ENCODE results near the gene COLEC12. TPM values are rescaled to one million over a fixed set of nuclear protein-coding genes. Genes with fewer than 3 reads are reported as not detected.
"Not testable (repeated sequence)": the region's sequence is repeated elsewhere in the genome, so short reads cannot be mapped to it uniquely, and the experiment has no call there.

Gene COLEC12
- polyA plus RNA-seq, 4 donors, result 23.6 to 35.2 (median 27.0) TPM

- no peak for DNase-seq (ENCODE audit: low read depth in 4 of 4, low spot score in 2 of 4)
Measured at GRCh38 chr18:297936-298335, 202.6 kb downstream of the COLEC12 start.

- DNase-seq (ENCODE audit: low read depth in 4 of 4, low spot score in 2 of 4), result no peak
Measured at GRCh38 chr18:295756-296490, 204.6 kb downstream of the COLEC12 start.

GRCh38 chr18:294566-294965 lies 205.9 kb downstream of the COLEC12 start:
- no peak for DNase-seq (ENCODE audit: low read depth in 4 of 4, low spot score in 2 of 4)

- no peak for DNase-seq (ENCODE audit: low read depth in 4 of 4, low spot score in 2 of 4)
Measured at GRCh38 chr18:293536-293935, 207.0 kb downstream of the COLEC12 start.

- DNase-seq (ENCODE audit: low read depth in 4 of 4, low spot score in 2 of 4), result no peak
Measured at GRCh38 chr18:292271-292670, 208.2 kb downstream of the COLEC12 start.

- DNase-seq (ENCODE audit: low read depth in 4 of 4, low spot score in 2 of 4), result not testable (repeated sequence)
Measured at GRCh38 chr18:289970-290369, 210.5 kb downstream of the COLEC12 start.

- DNase-seq (ENCODE audit: low read depth in 4 of 4, low spot score in 2 of 4), result no peak
Measured at GRCh38 chr18:289026-289425, 211.5 kb downstream of the COLEC12 start.

- DNase-seq (ENCODE audit: low read depth in 4 of 4, low spot score in 2 of 4), result no peak
Measured at GRCh38 chr18:286515-287310, 213.8 kb downstream of the COLEC12 start.

GRCh38 chr18:285817-286216 lies 214.7 kb downstream of the COLEC12 start:
- no peak for DNase-seq (ENCODE audit: low read depth in 4 of 4, low spot score in 2 of 4)

GRCh38 chr18:275486-275885 lies 225.0 kb downstream of the COLEC12 start:
- no peak for DNase-seq (ENCODE audit: low read depth in 4 of 4, low spot score in 2 of 4)

GRCh38 chr18:274313-274712 lies 226.2 kb downstream of the COLEC12 start:
- no peak for DNase-seq (ENCODE audit: low read depth in 4 of 4, low spot score in 2 of 4)

GRCh38 chr18:273525-273924 lies 227.0 kb downstream of the COLEC12 start:
- no peak for DNase-seq (ENCODE audit: low read depth in 4 of 4, low spot score in 2 of 4)

- DNase-seq (ENCODE audit: low read depth in 4 of 4, low spot score in 2 of 4), result no peak
Measured at GRCh38 chr18:272650-273049, 227.9 kb downstream of the COLEC12 start.

- DNase-seq (ENCODE audit: low read depth in 4 of 4, low spot score in 2 of 4), result no peak
Measured at GRCh38 chr18:269480-270095, 230.9 kb downstream of the COLEC12 start.

GRCh38 chr18:267688-268552 lies 232.6 kb downstream of the COLEC12 start, which contains the start of gene THOC1:
Gene THOC1 (minus strand): TSS chr18:268047. CDS start chr18:268019, 28 bp downstream.
- DNase-seq (ENCODE audit: low read depth in 4 of 4, low spot score in 2 of 4), result peak; percentile 76 to 90 (median 84)

- DNase-seq (ENCODE audit: low read depth in 4 of 4, low spot score in 2 of 4), result peak in 2 of 4 donors; percentile 31 to 33
Measured at GRCh38 chr18:267380-267687, 233.2 kb downstream of the COLEC12 start.

Other genes starting within 250 kb of the COLEC12 start
- gene THOC1, start 232.7 kb downstream of the COLEC12 start, polyA plus RNA-seq (ENCODE audit: insufficient read length in 4 of 4), result 100 to 1,000 TPM in 2 of 4 donors, 10 to 100 TPM in 2; 52.8 to 137 (median 84.1) TPM
- not detected for gene CETN1, start 79.7 kb upstream of the COLEC12 start, polyA plus RNA-seq (ENCODE audit: insufficient read length in 4 of 4)
- 10 to 100 TPM in 3 of 4 donors, 1 to 10 TPM in 1; 7.8 to 20.0 (median 13.2) TPM for gene CLUL1, start 96.3 kb upstream of the COLEC12 start, polyA plus RNA-seq (ENCODE audit: insufficient read length in 4 of 4)
- 100 to 1,000 TPM; 116 to 133 (median 126) TPM for gene TYMS, start 157.0 kb upstream of the COLEC12 start, polyA plus RNA-seq (ENCODE audit: insufficient read length in 4 of 4)
- 100 to 1,000 TPM in 2 of 4 donors, 10 to 100 TPM in 2; 50.5 to 144 (median 98.9) TPM for gene ENOSF1, start 211.9 kb upstream of the COLEC12 start, polyA plus RNA-seq (ENCODE audit: insufficient read length in 4 of 4)

Measured in left renal cortex interstitium (tissue), 4 donors.